ENCODE measurements around the gene ADPRHL1.

Gene ADPRHL1

DNA sequence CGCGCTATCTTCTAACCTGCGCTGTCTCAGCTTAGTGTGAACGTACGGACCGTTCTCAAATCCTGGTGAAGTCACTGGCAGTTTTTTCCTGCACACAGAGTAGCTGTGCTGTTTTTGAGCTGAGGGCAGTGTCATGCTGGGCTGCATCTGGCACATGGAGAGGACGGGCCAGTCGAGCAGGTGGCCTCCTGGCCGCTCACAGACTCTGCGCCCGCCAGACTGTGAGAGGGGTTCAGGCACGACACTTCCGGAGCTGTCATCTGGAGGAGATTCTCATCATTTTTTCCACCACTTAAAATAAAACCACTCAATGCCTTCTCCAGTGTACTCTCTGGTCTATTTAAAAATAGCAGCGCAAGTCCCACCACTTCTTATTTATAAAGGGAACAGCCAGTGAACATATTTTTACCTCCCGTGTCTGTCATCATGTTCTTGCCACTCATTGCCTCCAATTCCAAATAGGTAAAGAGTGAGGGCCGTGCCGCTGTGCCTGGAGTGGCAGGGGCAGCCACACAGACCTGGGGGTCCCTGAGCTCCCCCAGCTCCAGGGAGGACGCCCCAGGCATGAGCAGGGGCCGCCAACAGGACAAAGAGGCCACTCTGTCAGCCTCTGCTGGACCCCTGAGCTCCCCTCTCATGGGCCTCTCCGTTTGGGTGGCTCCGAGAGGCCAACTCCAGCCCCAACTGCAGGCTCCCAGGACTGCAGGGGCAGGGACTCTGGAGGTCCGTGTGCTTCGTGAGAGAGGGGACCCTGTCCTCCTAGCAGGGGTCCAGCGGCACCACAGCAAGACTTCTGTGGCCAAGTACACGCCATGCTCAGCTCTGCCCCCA is 52.5 kb downstream of the ADPRHL1 start:
- Histone ChIP-seq H3K4me2 (peak overlapping the region; percentile 70 to 100 (median 98)), H3K27me3 (peaks cover 0 to 64% (median 0%) of the 10 kb centered on the region in 11 experiments; a peak in 8 of 22 replicates), H3K4me3 (peak overlapping the region in 9 of 10 experiments; percentile 6 to 60 (median 24); a peak in 15 of 20 replicates), H4K20me1 (peaks cover 0 to 42% (median 0%) of the 10 kb centered on the region in 11 experiments; a peak in 4 of 22 replicates), H3K27ac (peak overlapping the region in 6 of 11 experiments; percentile 4 to 99 (median 63); a peak in 9 of 22 replicates), H3K9me3 (replicated peaks in 1 of 11) (no peaks in the 10 kb centered on the region), H3K9ac (peak overlapping the region in 9 of 11 experiments; percentile 9 to 91 (median 43); a peak in 16 of 22 replicates), H3K4me1 (peaks cover 40 to 88% (median 83%) of the 10 kb centered on the region in 10 experiments), H3K36me3 (no peaks in the 10 kb centered on the region)
- TF ChIP-seq Cebpa-rat (IDR thresholded peaks at IDR 0.05), result no peak

DNA sequence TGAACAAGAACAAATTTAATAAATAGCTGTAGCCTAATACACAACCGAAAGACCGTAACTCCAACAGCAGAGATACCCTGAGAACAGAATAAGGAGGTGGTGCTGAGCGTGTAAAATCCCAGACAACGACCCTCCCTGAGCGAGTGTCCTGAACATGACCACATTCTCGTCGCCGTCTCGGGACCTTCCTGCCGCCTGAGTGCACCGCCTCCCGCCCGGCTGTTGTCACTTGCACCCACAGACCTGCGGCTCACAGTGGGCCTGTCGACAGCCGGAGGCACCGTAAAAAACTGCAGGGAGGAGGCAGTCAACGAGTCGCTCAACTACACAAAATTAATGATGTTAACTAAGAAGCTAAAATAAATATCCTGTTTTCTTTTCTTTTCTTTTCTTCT is 53.5 kb downstream of the ADPRHL1 start:
- peaks cover 30 to 77% (median 72%) of the 10 kb centered on the region in 10 experiments for H3K4me1 ChIP-seq
- no peaks in the 10 kb centered on the region for H3K9me3 ChIP-seq (replicated peaks in 1 of 11)
- TF ChIP-seq Cebpa-rat (IDR thresholded peaks at IDR 0.05), result no peak
- H3K4me2 ChIP-seq, result peak overlapping the region in 9 of 11 experiments; percentile 39 to 100 (median 98); a peak in 17 of 22 replicates
- H3K9ac ChIP-seq, result peak overlapping the region in 1 of 11 experiments; percentile 36; a peak in 1 of 22 replicates
- H4K20me1 ChIP-seq, result peaks cover 0 to 37% (median 0%) of the 10 kb centered on the region in 11 experiments; a peak in 4 of 22 replicates
- no peaks in the 10 kb centered on the region for H3K36me3 ChIP-seq
- no peak overlapping the region for H3K4me3 ChIP-seq
- peaks cover 0 to 53% (median 0%) of the 10 kb centered on the region in 11 experiments; a peak in 8 of 22 replicates for H3K27me3 ChIP-seq
- H3K27ac ChIP-seq, result peak overlapping the region in 2 of 11 experiments; percentile 44 to 69; a peak in 3 of 22 replicates

DNA sequence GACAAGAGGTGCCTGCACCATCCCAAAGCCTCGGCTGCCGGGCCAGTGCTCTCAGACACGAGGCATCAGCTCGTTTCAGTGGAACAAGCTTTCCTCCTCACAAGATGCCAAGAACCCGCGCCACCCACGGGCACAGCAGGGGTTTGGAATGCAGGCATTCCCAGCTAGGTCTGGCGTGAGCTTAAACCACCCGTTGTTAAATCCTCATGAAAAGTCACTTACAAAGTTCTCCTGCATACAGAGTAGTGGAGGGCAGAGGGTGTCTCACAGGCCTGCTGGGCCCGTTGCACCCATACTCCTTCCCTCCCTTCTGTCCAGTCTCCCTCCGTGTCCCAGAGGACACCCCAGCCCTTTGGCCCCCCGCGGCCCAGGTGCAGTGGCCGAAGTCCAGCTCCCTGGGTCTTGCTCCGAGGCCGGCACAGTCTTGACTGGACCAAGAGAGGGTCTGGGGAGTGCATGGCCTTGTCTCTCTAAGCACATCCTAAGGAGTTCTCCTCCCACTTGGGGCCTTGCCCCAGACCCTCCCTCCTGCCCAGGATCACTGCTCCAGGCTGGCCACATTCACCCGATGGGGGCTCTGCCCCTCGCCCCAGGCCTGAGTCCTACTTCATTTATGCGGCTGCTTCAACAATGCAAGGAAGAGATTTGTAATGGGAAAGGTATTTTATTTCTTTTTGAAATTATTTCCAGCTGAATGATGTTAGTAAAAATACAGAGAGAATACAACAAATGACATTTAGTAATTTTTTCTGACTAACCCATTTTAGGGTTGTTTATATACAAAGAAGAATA is 54.1 kb downstream of the ADPRHL1 start:
- Histone ChIP-seq H3K27me3 (peaks cover 0 to 47% (median 0%) of the 10 kb centered on the region in 11 experiments; a peak in 8 of 22 replicates), H3K4me1 (peaks cover 26 to 76% (median 69%) of the 10 kb centered on the region in 10 experiments), H3K36me3 (no peaks in the 10 kb centered on the region), H3K4me2 (peak overlapping the region in 9 of 11 experiments; percentile 39 to 100 (median 98); a peak in 17 of 22 replicates), H3K27ac (peak overlapping the region in 2 of 11 experiments; percentile 44 to 69; a peak in 5 of 22 replicates), H3K4me3 (no peak overlapping the region), H3K9me3 (replicated peaks in 1 of 11) (no peaks in the 10 kb centered on the region), H3K9ac (peak overlapping the region in 3 of 11 experiments; percentile 12 to 50 (median 36); a peak in 6 of 22 replicates), H4K20me1 (peaks cover 0 to 32% (median 0%) of the 10 kb centered on the region in 11 experiments; a peak in 3 of 22 replicates)
- no peak for TF ChIP-seq Cebpa-rat (IDR thresholded peaks at IDR 0.05)

DNA sequence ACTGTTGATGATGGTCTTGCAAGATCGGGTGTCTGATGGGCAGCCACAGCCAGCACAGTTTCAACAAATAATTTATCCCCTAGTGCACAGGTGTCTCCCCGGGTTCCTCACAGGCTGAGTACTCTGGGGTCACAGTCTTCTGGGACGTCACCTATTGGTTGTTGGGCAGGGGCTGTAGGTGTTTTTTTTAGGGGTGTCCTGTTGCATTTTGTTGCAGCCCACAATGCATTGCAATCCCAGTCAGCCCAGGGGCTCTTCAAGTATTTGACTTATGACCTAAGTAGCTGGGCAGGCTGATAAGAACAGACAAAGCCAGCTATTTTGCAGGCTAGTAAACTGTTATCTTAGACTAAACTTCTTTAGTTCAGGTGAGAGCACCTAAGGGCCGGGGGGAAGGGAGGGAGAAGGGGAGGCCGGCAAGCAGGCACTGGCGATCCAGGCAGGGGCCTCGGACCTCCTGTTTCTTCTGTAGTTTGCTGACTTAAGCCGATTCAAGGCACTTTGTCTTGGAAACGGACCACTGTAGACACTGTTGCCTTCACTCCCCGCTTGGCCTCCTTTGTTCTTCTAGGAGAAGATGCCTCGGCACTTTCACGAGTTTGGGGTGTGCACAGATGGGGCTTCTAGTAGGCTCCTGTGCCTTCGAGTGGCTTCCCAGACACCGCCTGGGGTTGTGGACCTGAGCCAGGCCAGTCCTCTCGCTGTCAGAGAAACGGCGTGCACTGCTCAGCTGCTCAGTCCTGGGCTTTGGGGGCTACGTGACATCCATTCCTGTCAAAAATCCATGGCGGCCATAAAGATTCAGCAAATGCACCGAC is 55.5 kb downstream of the ADPRHL1 start:
- Histone ChIP-seq H4K20me1 (peaks cover 0 to 23% (median 0%) of the 10 kb centered on the region in 11 experiments; a peak in 3 of 22 replicates), H3K4me1 (peaks cover 33 to 73% (median 65%) of the 10 kb centered on the region in 10 experiments), H3K36me3 (no peaks in the 10 kb centered on the region), H3K9ac (peak overlapping the region in 1 of 11 experiments; percentile 29; a peak in 1 of 22 replicates), H3K27me3 (peaks cover 0 to 36% (median 0%) of the 10 kb centered on the region in 11 experiments; a peak in 8 of 22 replicates), H3K9me3 (replicated peaks in 1 of 11) (no peaks in the 10 kb centered on the region), H3K4me2 (peak overlapping the region in 9 of 11 experiments; percentile 15 to 100 (median 98); a peak in 17 of 22 replicates), H3K27ac (peak overlapping the region in 3 of 11 experiments; percentile 26 to 52 (median 43); a peak in 4 of 22 replicates), H3K4me3 (no peak overlapping the region)
- no peak for TF ChIP-seq Cebpa-rat (IDR thresholded peaks at IDR 0.05)

DNA sequence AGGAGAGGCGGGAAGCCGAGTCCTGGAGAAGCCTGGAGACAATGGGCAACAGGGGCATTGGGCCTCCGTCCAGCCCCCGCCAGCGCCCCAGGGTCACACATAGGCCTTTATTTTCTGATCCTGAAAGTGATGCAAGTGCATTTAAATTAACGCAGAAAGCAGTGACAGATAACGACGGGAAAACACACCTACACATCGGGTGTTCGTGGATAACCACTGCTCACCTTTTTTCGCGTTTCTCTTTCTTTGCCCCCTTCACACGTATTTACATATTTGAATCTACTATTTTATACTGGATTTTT is 59.0 kb downstream of the ADPRHL1 start:
- peak overlapping the region; percentile 59 to 77 (median 72); a peak in 18 of 20 replicates for H3K4me3 ChIP-seq
- H4K20me1 ChIP-seq, result peaks cover 0 to 5% (median 0%) of the 10 kb centered on the region in 11 experiments; a peak in 1 of 22 replicates
- TF ChIP-seq Cebpa-rat (IDR thresholded peaks at IDR 0.05), result no peak
- H3K9me3 ChIP-seq (replicated peaks in 1 of 11), result peaks cover 7 to 24% (median 16%) of the 10 kb centered on the region in 11 experiments
- H3K9ac ChIP-seq, result peak overlapping the region in 7 of 11 experiments; percentile 71 to 86 (median 83); a peak in 12 of 22 replicates
- H3K36me3 ChIP-seq, result peaks cover 0 to 7% (median 0%) of the 10 kb centered on the region in 11 experiments; a peak in 3 of 22 replicates
- H3K4me1 ChIP-seq, result peaks cover 8 to 38% (median 30%) of the 10 kb centered on the region in 10 experiments
- peaks cover 0 to 5% (median 0%) of the 10 kb centered on the region in 11 experiments; a peak in 2 of 22 replicates for H3K27me3 ChIP-seq
- peak overlapping the region; percentile 82 to 97 (median 93); a peak in 21 of 22 replicates for H3K4me2 ChIP-seq
- no peak overlapping the region for H3K27ac ChIP-seq

DNA sequence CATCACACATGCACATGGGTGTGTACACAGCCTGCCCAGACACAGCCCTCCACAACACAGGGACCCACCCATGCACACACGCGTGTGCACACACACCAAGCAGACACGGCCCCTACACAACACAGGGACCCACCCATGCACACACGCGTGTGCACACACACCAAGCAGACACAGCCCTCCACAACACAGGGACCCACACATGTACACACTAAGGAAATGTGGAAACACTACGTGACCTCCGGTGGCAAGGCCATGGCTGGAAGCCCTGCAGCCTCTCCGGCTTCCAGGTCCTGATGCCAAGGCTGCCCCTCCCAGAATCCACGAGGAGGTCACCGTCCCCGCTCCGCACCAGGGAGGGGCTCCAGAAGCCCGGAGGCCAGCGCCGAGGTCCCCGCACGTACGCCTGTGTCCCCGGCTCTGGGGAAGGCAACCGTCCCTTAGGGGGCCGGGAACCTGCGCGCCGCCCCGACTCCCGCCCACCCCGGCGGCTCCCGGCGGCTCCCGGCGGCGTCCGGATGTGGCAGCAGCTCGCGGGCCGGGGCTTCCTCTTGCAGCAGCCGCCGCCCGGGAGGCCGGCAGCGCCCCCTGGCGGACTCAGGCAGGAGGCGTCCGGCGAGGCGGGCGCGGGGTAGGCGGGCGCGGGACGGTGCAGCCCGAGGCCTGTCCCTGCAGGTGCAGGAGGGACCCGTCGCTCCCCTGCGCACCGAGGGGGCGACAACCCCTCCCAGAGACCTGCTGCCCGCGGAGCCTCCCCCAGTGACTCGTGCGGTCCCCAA is 59.5 kb downstream of the ADPRHL1 start:
- H3K27me3 ChIP-seq, result no peaks in the 10 kb centered on the region; a peak in 1 of 22 replicates
- peak overlapping the region in 10 of 11 experiments; percentile 42 to 82 (median 76); a peak in 19 of 22 replicates for H3K27ac ChIP-seq
- H4K20me1 ChIP-seq, result 0 out of 22 replicates have a peak, but pooled peaks cover 0 to under 1% (median 0%) of the 10 kb centered on the region in 11 experiments
- no peak for TF ChIP-seq Cebpa-rat (IDR thresholded peaks at IDR 0.05)
- H3K4me2 ChIP-seq, result peak overlapping the region; percentile 90 to 97 (median 95)
- peak overlapping the region; percentile 59 to 77 (median 72) for H3K4me3 ChIP-seq
- H3K9ac ChIP-seq, result peak overlapping the region; percentile 71 to 86 (median 80)
- peaks cover 0 to 13% (median 0%) of the 10 kb centered on the region in 11 experiments; a peak in 4 of 22 replicates for H3K36me3 ChIP-seq
- H3K4me1 ChIP-seq, result peaks cover 8 to 32% (median 25%) of the 10 kb centered on the region in 10 experiments
- H3K9me3 ChIP-seq (replicated peaks in 1 of 11), result peaks cover 12 to 30% (median 22%) of the 10 kb centered on the region in 11 experiments

DNA sequence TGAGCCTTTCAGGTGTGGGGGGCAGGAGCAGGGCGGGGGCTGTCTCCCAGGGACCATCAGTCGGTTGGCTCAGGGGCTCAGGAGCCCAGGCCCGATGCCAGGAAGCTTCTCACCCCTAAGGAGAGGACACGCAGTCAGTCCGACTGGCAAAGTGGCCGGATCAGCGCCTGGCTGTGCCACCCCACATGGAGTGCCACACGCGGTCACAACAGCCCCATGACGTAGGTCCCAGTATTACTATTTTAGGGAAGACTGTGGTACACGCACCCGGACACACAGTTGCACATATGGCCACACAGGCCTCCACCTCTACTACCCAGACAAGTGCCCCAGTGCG is 60.1 kb downstream of the ADPRHL1 start:
- Histone ChIP-seq H3K9me3 (replicated peaks in 1 of 11) (peaks cover 18 to 35% (median 27%) of the 10 kb centered on the region in 11 experiments), H3K9ac (peak overlapping the region; percentile 71 to 86 (median 80); a peak in 21 of 22 replicates), H3K4me3 (peak overlapping the region; percentile 59 to 77 (median 72)), H3K27me3 (no peaks in the 10 kb centered on the region), H3K4me1 (peaks cover 8 to 27% (median 19%) of the 10 kb centered on the region in 10 experiments), H3K4me2 (peak overlapping the region; percentile 90 to 97 (median 95)), H3K36me3 (peaks cover 0 to 18% (median under 1%) of the 10 kb centered on the region in 11 experiments; a peak in 5 of 22 replicates), H4K20me1 (no peaks in the 10 kb centered on the region), H3K27ac (peak overlapping the region in 9 of 11 experiments; percentile 66 to 82 (median 77); a peak in 14 of 22 replicates)
- no peak for TF ChIP-seq Cebpa-rat (IDR thresholded peaks at IDR 0.05)

Data from BLaER1 treated with 17β-estradiol and CSF1 and Interleukin-3, amounts not matched to agents 10 nM and 100 nM (cell line).